ENCODE data around the gene OR51E1. TPM values are rescaled to one million over a fixed set of nuclear protein-coding genes. Genes with fewer than 3 reads are reported as not detected.

OR51E1 gene
- total and polyA plus RNA-seq, 2 donors (not counting 1 experiment from before 2014, with no cell fraction given), result not detected

GRCh38 chr11:4654635-4655369 is 11.0 kb downstream of the OR51E1 start:
- ATAC-seq (ENCODE audit: low read depth), result no peak
- H3K9me3 Mint-ChIP-seq (ENCODE audit: insufficient read depth), result no peaks in the 10 kb centered on the region

More at GRCh38 chr11:4654635-4655369, 11.0 kb downstream of the OR51E1 start:
- Mint-ChIP-seq H3K27ac (no peak overlapping the region), H3K4me3 (no peak overlapping the region), H3K27me3 (peaks cover 11% of the 10 kb centered on the region), H3K4me1 (no peaks in the 10 kb centered on the region)
- H4K20me1 ChIP-seq (ENCODE audit: control insufficient read depth, insufficient read depth, low read length, poor library complexity, severe bottlenecking), result no peaks in the 10 kb centered on the region
- H3K4me2 ChIP-seq (replicated peaks; ENCODE audit: low read depth, low read length, poor library complexity, severe bottlenecking), result no peak overlapping the region
- H3K27ac ChIP-seq (ENCODE audit: low read length in 2 of 2), result no peak overlapping the region
- H3K9ac ChIP-seq (ENCODE audit: low read length), result no peak overlapping the region
- no peaks in the 10 kb centered on the region for H3K79me2 ChIP-seq (ENCODE audit: control insufficient read depth, insufficient read depth, low read length)
- H3K4me1 ChIP-seq (ENCODE audit: control insufficient read depth in 2 of 2, insufficient read depth in 2 of 2, low read length in 2 of 2), result no peaks in the 10 kb centered on the region
- CTCF ChIA-PET, result no interaction called here
- 89% methylated on average over 1 of the region's 2 CpGs for WGBS (ENCODE audit: insufficient coverage)
- intact Hi-C loops (cut with micrococcal nuclease), result no loop called here
- no peak for DNase-seq
- TF ChIP-seq EZH2 (IDR thresholded peaks at IDR 0.05; ENCODE audit: borderline replicate concordance, insufficient read depth, low read depth, low read length, poor library complexity, severe bottlenecking), result no peak
- TF ChIP-seq, protein P1, sequence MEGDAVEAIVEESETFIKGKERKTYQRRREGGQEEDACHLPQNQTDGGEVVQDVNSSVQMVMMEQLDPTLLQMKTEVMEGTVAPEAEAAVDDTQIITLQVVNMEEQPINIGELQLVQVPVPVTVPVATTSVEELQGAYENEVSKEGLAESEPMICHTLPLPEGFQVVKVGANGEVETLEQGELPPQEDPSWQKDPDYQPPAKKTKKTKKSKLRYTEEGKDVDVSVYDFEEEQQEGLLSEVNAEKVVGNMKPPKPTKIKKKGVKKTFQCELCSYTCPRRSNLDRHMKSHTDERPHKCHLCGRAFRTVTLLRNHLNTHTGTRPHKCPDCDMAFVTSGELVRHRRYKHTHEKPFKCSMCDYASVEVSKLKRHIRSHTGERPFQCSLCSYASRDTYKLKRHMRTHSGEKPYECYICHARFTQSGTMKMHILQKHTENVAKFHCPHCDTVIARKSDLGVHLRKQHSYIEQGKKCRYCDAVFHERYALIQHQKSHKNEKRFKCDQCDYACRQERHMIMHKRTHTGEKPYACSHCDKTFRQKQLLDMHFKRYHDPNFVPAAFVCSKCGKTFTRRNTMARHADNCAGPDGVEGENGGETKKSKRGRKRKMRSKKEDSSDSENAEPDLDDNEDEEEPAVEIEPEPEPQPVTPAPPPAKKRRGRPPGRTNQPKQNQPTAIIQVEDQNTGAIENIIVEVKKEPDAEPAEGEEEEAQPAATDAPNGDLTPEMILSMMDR (IDR thresholded peaks at IDR 0.05), result no peak
- no peak overlapping the region for H3K4me3 ChIP-seq (ENCODE audit: control extremely low read depth in 1 of 5, extremely low read depth in 1 of 5, insufficient read depth in 1 of 5, low read depth in 2 of 5, low read length in 4 of 5)
- no peaks in the 10 kb centered on the region for H3K36me3 ChIP-seq (replicated peaks in 1 of 2; ENCODE audit: control extremely low read depth in 1 of 2, control insufficient read depth in 1 of 2, extremely low read depth in 1 of 2, insufficient read depth in 2 of 2, low read length in 1 of 2)
- no peak overlapping the region for H2AFZ ChIP-seq (ENCODE audit: insufficient read depth, low read depth, low read length, poor library complexity, severe bottlenecking)
- H3K9me3 ChIP-seq (ENCODE audit: control extremely low read depth in 1 of 3, control insufficient read depth in 2 of 3, insufficient read depth in 1 of 3, low read length in 2 of 3), result no peaks in the 10 kb centered on the region
- H3K27me3 ChIP-seq (replicated peaks in 1 of 4; ENCODE audit: control extremely low read depth in 1 of 4, control insufficient read depth in 3 of 4, insufficient read depth in 4 of 4, low read length in 3 of 4), result peaks cover 0 to 6% (median under 1%) of the 10 kb centered on the region in 4 experiments
- POLR2A ChIA-PET, result no interaction called here

All from B cell (primary cell).